Lower leg skin (tissue), 4 donors: ENCODE measurements around the gene BLOC1S3. TPM values are rescaled to one million over a fixed set of nuclear protein-coding genes. Genes with fewer than 3 reads are reported as not detected.
A peak's percentile ranks its signal among the peaks of the same experiment; 100 is the strongest.

Source experiments
- DNase-seq, 2 donors: peaks; one replicate each; pipeline ENCODE4 v3.0.0-alpha.2; 2019; ENCODE audit warnings: low spot score in 2 of 2
- H3K4me3 ChIP-seq: fragments of 200-600 bp; sonication (generic); 2 replicates; pipeline ENCODE4 v1.5.1; 2017; ENCODE audit warnings: mild to moderate bottlenecking, low read depth; ENCODE audit not compliant: poor library complexity, severe bottlenecking
- POLR2A ChIP-seq, 2 donors: fragments of 450-650 bp; IDR thresholded peaks; one replicate each; pipeline ENCODE4 v1.6.1; 2016 to 2017; ENCODE audit warnings: antibody characterized with exemption in 2 of 2, mild to moderate bottlenecking in 1 of 2, moderate library complexity in 1 of 2
- WGBS, 2 donors: methylation state at CpG; one replicate each; pipeline ENCODE4 v1.1.5; 2018; 5-methylcytosine and 5-hydroxymethylcytosine counted together
- intact Hi-C: fragments of 100-400 bp; cut with DNase I; formaldehyde crosslinking; loops from one replicate; pipeline ENCODE4 v1.15.0; 2023; ENCODE audit warnings: low total_unique reads
- total RNA-seq, 4 donors: library from RNA; depleted of rRNA; stranded (reverse); fragments of >200 nt; gene quantifications; one replicate each; pipeline ENCODE4 v1.1.0, GENCODE V29; 2016
- TF ChIP-seq, protein P1 (sequence below), 3 donors: fragments of 450-650 bp; IDR thresholded peaks; one replicate each; pipeline ENCODE4 v1.5.1; 2016; ENCODE audit warnings: antibody characterized with exemption in 3 of 3, mild to moderate bottlenecking in 3 of 3, moderate library complexity in 2 of 3

Gene BLOC1S3
- total RNA-seq, 4 donors from 2014 or later: 26.6 to 65.1 (median 31.4) TPM

- 39 to 41% methylated on average over 15 to 18 of the region's 18 CpGs for WGBS, 2 donors
- TF ChIP-seq POLR2A (IDR thresholded peaks at IDR 0.05): no peak
- TF ChIP-seq, protein P1, sequence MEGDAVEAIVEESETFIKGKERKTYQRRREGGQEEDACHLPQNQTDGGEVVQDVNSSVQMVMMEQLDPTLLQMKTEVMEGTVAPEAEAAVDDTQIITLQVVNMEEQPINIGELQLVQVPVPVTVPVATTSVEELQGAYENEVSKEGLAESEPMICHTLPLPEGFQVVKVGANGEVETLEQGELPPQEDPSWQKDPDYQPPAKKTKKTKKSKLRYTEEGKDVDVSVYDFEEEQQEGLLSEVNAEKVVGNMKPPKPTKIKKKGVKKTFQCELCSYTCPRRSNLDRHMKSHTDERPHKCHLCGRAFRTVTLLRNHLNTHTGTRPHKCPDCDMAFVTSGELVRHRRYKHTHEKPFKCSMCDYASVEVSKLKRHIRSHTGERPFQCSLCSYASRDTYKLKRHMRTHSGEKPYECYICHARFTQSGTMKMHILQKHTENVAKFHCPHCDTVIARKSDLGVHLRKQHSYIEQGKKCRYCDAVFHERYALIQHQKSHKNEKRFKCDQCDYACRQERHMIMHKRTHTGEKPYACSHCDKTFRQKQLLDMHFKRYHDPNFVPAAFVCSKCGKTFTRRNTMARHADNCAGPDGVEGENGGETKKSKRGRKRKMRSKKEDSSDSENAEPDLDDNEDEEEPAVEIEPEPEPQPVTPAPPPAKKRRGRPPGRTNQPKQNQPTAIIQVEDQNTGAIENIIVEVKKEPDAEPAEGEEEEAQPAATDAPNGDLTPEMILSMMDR (IDR thresholded peaks at IDR 0.05): no peak
- peak; percentile 67 to 90 for DNase-seq
- H3K4me3 ChIP-seq: no peak overlapping the region
- intact Hi-C loops: no loop called here
Observed at GRCh38 chr19:45162608-45163143, 15.9 kb upstream of the BLOC1S3 start.

GRCh38 chr19:45163156-45163555, 15.4 kb upstream of the BLOC1S3 start:
- no peak for TF ChIP-seq POLR2A (IDR thresholded peaks at IDR 0.05)
- TF ChIP-seq, protein P1 (IDR thresholded peaks at IDR 0.05): no peak
- intact Hi-C loops: no loop called here
- DNase-seq: no peak
- WGBS, 2 donors: 61 to 69% methylated on average over 12 to 13 of the region's 17 CpGs
- no peak overlapping the region for H3K4me3 ChIP-seq

- WGBS, 2 donors: 48 to 50% methylated on average over 13 to 15 of the region's 15 CpGs
- no peak for TF ChIP-seq POLR2A (IDR thresholded peaks at IDR 0.05)
- TF ChIP-seq, protein P1 (IDR thresholded peaks at IDR 0.05): no peak
- intact Hi-C loops: no loop called here
- no peak for DNase-seq
- H3K4me3 ChIP-seq: no peak overlapping the region
Observed at GRCh38 chr19:45163751-45164460, 14.7 kb upstream of the BLOC1S3 start.

- peak in 1 of 2 donors; percentile 91 for DNase-seq
- TF ChIP-seq, protein P1 (IDR thresholded peaks at IDR 0.05): no peak
- no peak for TF ChIP-seq POLR2A (IDR thresholded peaks at IDR 0.05)
- intact Hi-C loops: no loop called here
- H3K4me3 ChIP-seq: no peak overlapping the region
- 23 to 27% methylated on average over 21 to 26 of the region's 27 CpGs for WGBS, 2 donors
Observed at GRCh38 chr19:45164577-45165335, 13.8 kb upstream of the BLOC1S3 start.

DNA sequence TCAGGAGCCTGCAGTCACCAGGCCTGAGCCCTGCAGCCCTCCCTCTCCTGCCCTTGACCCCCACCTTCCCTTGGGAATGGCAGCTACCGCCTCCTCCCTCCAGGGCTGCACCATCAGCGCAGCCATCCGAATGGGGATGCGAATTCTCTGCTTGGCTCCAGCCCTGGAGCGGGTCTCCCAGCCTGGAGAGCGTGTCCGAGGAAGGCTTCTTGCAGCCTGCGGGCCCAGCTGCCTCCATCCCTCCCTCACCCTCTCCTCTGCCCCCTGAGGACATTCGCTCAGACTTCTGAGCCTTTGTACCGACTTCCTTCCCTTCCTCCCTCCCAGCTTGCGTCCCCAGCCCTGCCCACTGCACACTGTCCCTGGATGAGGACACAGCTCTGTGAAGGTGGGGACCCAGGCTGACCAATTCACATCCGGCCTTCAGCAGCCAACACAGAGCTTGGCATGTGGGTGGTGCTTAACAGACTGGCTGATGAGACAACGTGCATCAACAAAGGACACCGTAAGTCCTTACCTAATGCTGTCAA, 11.8 kb upstream of the BLOC1S3 start:
- TF ChIP-seq, protein P1 (IDR thresholded peaks at IDR 0.05): no peak
- no peak for TF ChIP-seq POLR2A (IDR thresholded peaks at IDR 0.05)
- DNase-seq: no peak
- no peak overlapping the region for H3K4me3 ChIP-seq
- 55 to 57% methylated on average over 14 of the region's 14 CpGs for WGBS, 2 donors
- intact Hi-C loops: no loop called here
